GM12892 (cell line): ENCODE data around the gene ZNF575.

Experiments used
- DNase-seq: peaks from one replicate; pipeline ENCODE4 v3.0.0; 2011; ENCODE audit not compliant: insufficient read length
- FAIRE-seq: peaks from 2 replicates; lab custom pipeline; 2011; peaks lifted over from hg19 to GRCh38; lab: Jason Lieb, UNC
- POLR2A ChIP-seq: IDR thresholded peaks from 2 replicates; pipeline ENCODE4 v1.6.1; 2011; ENCODE audit warnings: low read depth, low read length, control low read depth
- POLR2AphosphoS5 ChIP-seq: IDR thresholded peaks from 2 replicates; pipeline ENCODE4 v1.6.1; 2011; ENCODE audit warnings: low read depth, low read length, control low read depth
- TAF1 ChIP-seq: IDR thresholded peaks from 2 replicates; pipeline ENCODE4 v1.6.1; 2011; ENCODE audit warnings: low read depth, mild to moderate bottlenecking, control low read depth, low read length, borderline replicate concordance

ZNF575 gene

DNA sequence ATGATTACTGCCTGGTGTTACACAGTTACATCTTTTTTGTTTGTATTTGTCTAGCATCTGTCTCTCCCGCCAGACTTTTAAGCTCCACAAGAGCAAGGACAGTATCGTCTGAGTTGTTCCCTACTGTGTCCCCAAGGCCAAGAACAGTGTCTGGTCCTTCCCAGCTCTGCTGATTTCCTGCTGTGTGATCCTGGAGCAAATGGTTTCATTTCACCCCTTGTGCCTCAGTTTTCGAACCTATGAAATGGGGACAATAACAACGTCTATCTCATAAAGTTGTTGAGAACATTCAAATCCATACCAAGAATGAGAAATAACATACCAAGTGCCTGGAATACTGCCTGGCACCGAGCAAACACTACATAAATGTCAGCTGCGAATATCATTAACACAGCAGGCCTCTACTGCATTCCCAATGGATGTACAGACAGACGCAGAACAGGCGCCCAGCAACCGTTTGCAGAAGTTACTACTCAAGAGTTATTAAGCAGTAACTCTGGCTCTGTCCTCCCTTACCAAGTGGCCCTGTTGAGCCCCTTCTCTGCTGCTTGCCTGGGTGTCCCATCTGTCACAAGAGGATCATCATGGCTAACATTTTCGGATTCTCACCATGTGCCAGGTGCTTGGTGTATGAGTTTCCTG lies 30.9 kb downstream of the ZNF575 start:
- no peak for FAIRE-seq

DNA sequence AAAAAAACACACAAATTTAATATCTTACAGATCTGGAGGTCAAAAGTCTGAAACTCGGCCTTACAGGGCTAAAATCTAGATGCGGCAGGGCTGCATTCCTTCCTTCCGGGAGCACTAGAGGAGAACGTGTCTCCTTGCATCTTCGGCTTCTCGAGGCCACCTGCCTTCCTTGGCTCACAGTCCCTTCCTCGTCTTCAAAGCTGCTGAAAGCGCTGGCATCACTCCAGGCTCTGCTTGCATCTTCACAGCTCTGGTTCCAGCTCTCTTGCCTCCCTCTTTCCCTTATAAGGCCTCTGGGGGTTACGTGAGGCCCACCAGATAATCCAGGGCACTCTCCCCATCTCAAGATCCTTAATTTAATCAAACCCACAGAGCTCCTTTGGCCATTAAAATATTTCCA lies 31.8 kb downstream of the ZNF575 start:
- no peak for TF ChIP-seq POLR2A
- no peak for TF ChIP-seq POLR2AphosphoS5
- TF ChIP-seq TAF1 = no peak
- no peak for FAIRE-seq
- DNase-seq = no peak

More for the DNA sequence above, 30.9 kb downstream of the ZNF575 start:
- no peak for DNase-seq
- TF ChIP-seq POLR2AphosphoS5 (no peak), TAF1 (no peak), POLR2A (no peak)

DNA sequence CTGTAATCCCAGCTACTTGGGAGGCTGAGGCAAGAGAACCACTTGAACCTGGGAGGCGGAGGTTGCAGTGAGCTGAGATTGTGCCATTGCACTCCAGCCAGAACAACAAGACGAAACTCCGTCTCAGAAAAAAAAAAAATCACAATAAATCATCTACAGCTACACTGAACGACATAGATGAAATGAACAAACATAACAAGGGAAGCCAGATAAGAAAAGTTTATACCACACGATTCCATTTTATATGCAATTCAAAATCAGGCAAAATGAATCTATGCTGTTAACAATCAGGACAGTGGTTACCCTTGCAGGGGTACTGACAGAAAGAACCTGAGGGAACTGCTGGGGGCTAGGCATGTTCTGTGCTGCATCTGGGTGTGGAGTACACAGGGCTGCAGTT lies 36.7 kb downstream of the ZNF575 start:
- TF ChIP-seq TAF1 (no peak), POLR2AphosphoS5 (no peak), POLR2A (no peak)
- DNase-seq = no peak
- FAIRE-seq = no peak

DNA sequence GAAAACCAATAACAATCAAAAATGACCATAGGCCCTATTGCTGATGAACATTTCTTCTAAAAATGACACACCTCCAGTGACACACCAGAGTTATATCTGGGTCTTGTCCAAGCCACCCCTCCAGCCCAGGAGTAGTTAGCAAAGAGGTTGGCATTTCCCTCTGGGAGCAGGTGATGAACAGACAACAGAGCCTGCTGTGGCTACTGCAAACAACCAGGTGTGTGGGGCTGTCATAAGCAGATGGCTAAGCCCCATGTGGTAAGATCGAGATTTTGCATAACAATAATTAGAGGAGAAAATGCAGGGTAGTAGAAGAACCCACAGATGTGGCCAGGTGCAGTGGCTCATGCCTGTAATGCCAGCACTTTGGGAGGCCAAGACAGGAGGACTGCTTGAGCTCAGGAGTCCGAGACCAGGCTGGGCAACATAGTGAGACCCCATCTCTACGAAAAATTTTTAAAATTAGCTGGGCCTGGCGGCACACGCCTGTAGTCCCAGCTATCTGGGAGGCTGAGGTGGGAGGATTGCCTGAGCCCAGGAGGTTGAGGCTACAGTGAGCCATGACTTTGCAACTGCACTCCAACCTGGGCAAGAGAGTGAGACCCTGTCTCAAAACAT lies 37.3 kb downstream of the ZNF575 start:
- no peak for TF ChIP-seq TAF1
- no peak for TF ChIP-seq POLR2AphosphoS5
- no peak for TF ChIP-seq POLR2A
- FAIRE-seq = no peak
- no peak for DNase-seq

DNA sequence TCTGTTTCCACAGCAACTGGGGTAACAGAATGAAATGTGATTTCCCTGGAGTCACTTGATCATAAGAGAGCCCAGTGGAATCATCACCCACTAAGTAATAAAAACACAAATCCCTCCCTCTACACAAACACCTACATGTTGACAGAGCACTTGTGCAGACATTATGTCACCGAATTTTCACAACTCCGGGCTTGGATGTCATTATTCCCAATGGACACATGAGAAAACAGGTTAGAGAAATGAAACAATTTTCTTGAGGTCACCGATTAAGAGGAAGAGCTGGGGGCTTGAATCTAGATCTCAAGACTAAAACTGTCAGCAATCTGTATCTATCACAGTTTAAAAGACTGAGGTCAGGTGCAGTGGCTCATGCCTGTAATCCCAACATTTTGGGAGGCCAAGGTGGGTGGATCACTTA lies 39.2 kb downstream of the ZNF575 start:
- FAIRE-seq (no peak), DNase-seq (no peak)

DNA sequence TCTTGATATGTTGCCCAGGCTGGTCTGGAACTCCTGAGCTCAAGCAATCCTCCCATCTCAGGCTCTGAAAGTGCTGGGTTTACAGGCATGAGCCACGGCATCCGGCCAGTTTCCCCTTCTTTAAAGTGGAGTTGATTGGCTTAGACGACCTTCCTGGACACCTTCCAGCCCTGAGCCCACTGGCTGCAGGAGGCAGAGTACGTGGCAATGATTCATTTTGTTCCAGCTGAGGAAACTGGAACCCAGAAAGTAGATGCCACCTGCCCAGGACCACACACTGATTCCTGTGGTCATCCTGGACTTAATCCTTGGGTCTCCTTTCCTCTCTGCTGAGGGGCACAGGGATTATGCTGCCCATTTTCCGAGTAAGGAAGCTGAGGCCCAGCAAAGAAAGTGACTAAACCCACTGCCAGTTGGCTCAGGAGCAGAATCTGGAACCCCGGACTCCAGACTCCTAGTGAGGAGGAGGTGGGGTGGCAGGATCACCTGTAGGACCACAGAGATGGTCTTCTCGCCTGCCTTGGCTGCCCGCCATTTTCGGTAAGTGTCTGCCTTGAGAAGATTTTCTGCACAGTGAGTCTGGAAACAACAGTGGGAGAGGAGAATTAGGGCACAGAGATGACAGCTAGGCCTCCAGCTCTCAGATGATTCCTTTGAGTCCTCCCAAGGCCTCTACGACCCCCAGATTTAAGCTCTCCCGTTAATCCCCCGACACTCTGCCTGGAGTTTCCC lies 41.6 kb downstream of the ZNF575 start:
- no peak for FAIRE-seq
- no peak for DNase-seq
- TF ChIP-seq TAF1 (no peak), POLR2A (no peak), POLR2AphosphoS5 (no peak)

More for the DNA sequence above, 39.2 kb downstream of the ZNF575 start:
- no peak for TF ChIP-seq POLR2AphosphoS5
- no peak for TF ChIP-seq TAF1
- no peak for TF ChIP-seq POLR2A

DNA sequence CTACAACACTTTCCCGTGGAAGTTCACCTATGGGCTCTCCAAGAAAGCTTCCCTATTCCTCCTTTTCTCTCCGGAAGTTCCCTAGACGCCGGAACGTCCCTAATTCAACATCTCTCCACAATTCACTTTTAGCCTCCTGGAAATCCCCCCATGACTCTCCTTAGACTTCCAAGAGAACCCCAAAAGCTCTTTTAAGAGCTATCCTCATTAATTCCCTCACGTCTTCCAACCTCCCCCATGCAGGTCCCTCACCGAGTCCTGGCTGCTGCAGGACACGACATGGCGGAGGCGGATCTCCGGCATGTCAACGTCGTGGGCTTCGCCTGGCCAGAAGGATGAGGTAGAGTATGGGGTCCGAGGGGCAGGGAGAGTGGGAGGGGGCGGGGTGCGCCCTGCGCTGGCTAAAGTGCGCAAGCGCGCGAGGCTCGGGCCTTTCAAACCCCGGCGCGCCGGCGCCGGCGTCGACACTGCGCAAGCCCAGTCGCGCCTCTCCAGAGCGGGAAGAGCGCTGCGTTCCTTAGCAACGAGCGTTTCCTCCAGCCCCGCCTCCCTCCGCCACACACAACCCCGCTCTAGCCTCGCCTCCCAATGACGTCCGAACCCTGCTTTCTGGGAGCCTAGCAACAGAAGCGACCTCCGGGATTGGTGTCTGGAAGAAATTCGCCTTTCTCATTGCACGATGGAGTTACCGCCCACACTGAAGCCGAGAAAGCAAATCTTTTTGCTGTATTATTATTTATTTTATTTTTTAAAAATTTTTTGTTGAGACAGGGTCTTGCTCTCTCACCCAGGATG lies 42.4 kb downstream of the ZNF575 start, which contains the start of the genes PINLYP and XRCC1:
Gene PINLYP, plus strand, starts transcription at position 646 of the 795 bp plus-strand sequence. CDS start 1,391 bp downstream, outside the sequence.
Gene XRCC1, minus strand, starts transcription at position 372 of the 795 bp plus-strand sequence. Its CDS starts 69 bp downstream, at position 303.
- peak; percentile 94 for DNase-seq
- peak; percentile 100 for FAIRE-seq
- TF ChIP-seq POLR2AphosphoS5 = peak; percentile 61; the same call in 1 of the 2 replicates
- 0 out of 2 replicates have a peak, but pooled peaks have one; percentile 18 for TF ChIP-seq TAF1
- peak; percentile 67; the same call in 1 of the 2 replicates for TF ChIP-seq POLR2A

DNA sequence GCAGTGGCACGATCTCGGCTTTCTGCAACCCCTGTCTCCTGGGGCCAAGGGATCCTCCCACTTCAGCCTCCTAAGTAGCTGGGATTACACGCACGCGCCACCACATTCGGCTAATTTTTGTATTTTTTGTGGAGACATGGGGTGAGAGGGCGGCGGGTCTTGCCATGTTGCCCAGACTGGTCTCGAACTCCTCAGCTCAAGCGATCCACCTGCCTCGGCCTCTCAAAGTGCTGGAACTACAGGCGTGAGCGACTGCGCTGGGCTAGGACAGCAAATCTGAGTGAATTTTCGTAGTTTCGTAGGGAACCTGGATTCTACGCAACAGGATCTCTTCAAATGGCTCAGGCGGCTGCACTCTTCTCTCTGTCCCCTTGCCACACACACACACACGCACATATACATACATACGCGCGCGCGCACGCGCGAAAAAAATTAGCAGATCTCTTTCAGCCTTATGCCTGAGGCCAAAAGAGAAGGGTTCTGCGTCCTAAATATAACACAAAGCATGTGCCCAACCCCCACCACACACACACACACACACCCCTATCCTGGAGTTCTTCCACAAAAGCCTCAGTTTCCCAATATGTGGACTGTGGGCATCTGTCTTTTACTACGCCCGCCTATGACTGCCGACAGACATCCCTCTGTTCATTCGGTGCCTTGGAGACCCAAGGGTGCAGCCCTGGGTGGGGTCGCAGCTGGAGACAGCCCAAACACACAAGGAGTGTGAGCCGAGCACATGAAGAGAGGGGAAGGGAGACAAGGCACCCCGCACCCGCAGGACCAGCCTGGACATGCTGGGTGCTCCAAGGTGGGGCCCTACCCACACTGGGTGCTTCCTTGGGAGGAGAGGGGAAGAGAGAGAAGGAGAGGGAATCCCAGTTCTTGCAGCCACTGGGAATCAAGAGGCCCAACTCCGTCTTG lies 43.2 kb downstream of the ZNF575 start:
- TF ChIP-seq POLR2A (no peak), POLR2AphosphoS5 (no peak), TAF1 (no peak)
- DNase-seq = no peak
- FAIRE-seq = no peak

DNA sequence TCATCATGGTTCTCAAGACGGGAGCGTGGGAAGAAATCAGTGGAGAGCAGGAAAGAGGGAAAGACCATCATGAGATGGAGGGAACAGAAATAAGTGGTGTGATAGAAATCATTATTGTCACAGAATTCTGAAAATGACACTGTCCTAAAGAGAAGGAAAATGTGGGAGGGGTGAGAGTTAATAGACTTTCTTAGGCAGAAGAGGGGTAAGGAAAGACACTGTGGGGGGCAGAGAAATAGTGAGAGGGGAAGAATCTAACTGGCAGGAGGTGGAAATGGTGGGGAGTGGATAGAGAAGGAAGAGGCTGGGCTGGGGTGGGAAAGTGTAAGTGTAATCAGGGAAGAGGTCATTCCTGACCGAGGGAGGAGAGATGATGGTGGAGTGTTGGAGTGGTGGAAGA lies 45.8 kb downstream of the ZNF575 start:
- TF ChIP-seq POLR2A = no peak
- DNase-seq (no peak), FAIRE-seq (no peak)

DNA sequence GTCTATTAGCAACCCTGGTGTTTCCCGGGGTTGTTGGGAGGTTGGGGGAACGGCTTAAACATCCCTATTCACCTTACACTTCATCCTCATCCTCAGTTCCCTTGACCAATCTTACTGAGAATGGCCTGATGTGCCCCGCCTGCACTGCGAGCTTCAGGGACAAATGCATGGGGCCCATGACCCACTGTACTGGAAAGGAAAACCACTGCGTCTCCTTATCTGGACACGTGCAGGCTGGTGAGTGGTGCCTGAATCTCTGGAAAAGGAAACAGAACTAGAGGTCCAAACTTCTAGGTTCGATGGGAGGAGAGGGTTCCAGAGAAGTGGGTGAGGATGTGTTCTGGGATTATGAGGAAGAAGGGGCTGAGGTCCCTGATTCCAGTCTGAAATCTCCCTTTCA lies 48.5 kb downstream of the ZNF575 start:
- FAIRE-seq (no peak), DNase-seq (no peak)
- no peak for TF ChIP-seq TAF1

DNA sequence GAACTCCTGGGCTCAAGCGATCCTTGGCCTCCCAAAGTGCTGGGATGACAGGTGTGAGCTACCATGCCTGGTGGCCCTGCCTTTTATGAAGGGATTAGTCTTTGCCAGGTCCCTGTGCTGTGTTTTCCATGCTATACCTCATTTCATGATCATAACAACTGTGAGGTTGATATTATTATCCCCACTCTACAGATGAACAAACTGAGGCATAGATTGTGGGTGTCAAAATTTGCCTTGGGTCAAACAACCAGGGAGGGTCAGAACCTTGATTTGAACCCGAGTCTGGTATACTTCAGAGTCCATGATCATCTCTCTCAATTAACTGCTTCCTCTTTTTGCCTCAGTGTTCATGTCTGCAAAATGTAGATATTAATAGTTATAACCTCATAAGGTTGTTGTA lies 49.5 kb downstream of the ZNF575 start:
- DNase-seq (no peak), FAIRE-seq (no peak)
- TF ChIP-seq POLR2AphosphoS5 = no peak
- TF ChIP-seq TAF1 = no peak
- no peak for TF ChIP-seq POLR2A
